WERI-Rb-1 (cell line): ENCODE measurements around the gene IFI27L1.

ENCODE experiments used
- DNase-seq: peaks from one replicate; pipeline ENCODE4 v3.0.0-alpha.2; 2020
- H3K27ac ChIP-seq: fragments of 250-450 bp; sonication (Bioruptor Pico); 2 replicates; pipeline ENCODE4 v1.5.1; 2020; ENCODE audit warnings: mild to moderate bottlenecking, moderate library complexity
- H3K27me3 ChIP-seq: fragments of 250-450 bp; sonication (Bioruptor Pico); 2 replicates; pipeline ENCODE4 v1.5.1; 2021; ENCODE audit warnings: mild to moderate bottlenecking, low read depth, moderate library complexity; ENCODE audit not compliant: insufficient read depth, severe bottlenecking
- H3K36me3 ChIP-seq: fragments of 250-450 bp; sonication (Bioruptor Pico); 2 replicates; pipeline ENCODE4 v1.5.1; 2020; ENCODE audit warnings: mild to moderate bottlenecking, moderate library complexity
- H3K4me3 ChIP-seq: 2 replicates; pipeline ENCODE4 v1.5.1; 2011; ENCODE audit warnings: low read depth, mild to moderate bottlenecking, control low read depth, low read length
- H3K9me3 ChIP-seq: fragments of 250-450 bp; sonication (Bioruptor Pico); 2 replicates; pipeline ENCODE4 v1.5.1; 2021; ENCODE audit warnings: mild to moderate bottlenecking, moderate library complexity; ENCODE audit not compliant: severe bottlenecking
- TF ChIP-seq, protein P1 (sequence below): IDR thresholded peaks from 2 replicates; pipeline ENCODE4 v1.5.1; 2011; ENCODE audit warnings: low read depth, mild to moderate bottlenecking, control low read depth, inconsistent platforms, low read length

The IFI27L1 gene

DNA sequence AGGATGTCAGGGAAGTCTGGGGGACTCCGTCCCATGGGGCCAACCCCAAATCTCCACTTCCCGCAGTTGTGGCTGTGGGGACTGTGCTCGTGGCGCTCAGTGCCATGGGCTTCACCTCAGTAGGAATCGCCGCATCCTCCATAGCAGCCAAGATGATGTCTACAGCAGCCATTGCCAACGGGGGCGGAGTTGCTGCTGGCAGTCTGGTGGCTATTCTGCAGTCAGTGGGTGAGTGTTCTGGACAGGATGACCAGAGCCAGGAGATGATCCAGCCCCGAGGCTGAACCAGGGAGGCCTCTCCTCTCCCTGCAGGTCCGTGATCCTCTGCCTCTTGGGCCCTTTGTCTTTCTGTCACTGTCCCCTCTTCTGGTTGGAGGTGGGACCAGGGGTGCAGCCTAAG lies 20.6 kb downstream of the IFI27L1 start:
- TF ChIP-seq, protein P1, sequence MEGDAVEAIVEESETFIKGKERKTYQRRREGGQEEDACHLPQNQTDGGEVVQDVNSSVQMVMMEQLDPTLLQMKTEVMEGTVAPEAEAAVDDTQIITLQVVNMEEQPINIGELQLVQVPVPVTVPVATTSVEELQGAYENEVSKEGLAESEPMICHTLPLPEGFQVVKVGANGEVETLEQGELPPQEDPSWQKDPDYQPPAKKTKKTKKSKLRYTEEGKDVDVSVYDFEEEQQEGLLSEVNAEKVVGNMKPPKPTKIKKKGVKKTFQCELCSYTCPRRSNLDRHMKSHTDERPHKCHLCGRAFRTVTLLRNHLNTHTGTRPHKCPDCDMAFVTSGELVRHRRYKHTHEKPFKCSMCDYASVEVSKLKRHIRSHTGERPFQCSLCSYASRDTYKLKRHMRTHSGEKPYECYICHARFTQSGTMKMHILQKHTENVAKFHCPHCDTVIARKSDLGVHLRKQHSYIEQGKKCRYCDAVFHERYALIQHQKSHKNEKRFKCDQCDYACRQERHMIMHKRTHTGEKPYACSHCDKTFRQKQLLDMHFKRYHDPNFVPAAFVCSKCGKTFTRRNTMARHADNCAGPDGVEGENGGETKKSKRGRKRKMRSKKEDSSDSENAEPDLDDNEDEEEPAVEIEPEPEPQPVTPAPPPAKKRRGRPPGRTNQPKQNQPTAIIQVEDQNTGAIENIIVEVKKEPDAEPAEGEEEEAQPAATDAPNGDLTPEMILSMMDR = no peak
- Histone ChIP-seq H3K9me3 (no peaks in the 10 kb centered on the region), H3K27ac (no peak overlapping the region), H3K36me3 (no peaks in the 10 kb centered on the region; the same call in 1 of the 2 replicates), H3K4me3 (no peak overlapping the region), H3K27me3 (no peaks in the 10 kb centered on the region)
- no peak for DNase-seq

DNA sequence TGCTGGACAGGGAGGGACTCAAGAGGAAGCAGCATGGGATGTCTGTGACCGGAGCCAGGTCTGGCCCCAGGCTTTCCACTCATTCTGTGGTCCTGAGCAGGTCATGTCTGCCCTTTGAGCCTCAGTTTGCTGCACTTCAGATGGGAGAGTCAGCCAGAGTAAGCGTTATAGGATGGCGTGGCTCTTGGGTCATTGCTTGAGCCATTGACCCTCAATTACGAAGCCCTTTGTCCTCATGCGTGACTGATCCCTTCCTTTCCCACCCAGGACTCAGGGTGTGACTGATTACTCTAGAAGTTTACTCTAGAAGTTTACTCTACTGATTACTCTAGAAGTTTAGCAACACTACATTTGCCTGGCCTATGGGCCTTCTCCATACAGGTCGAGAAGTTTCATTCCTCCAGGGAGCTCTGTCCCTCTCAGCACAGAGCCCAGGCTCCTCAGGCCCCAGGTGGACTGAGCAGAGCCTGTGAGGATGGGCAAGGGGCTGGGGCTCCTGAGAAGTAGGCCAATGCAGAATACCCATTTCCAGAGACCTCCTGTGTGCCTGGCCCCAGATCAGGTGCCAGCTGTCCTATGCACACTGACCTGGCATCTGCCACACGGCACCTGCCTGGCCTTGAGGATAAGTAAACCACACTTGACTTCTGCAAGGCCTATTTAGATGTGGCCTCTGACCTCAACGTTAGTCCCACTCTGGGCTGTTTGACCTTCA lies 21.8 kb downstream of the IFI27L1 start:
- no peak for DNase-seq
- Histone ChIP-seq H3K4me3 (no peak overlapping the region), H3K27me3 (no peaks in the 10 kb centered on the region), H3K27ac (no peak overlapping the region), H3K36me3 (no peaks in the 10 kb centered on the region), H3K9me3 (no peaks in the 10 kb centered on the region)
- TF ChIP-seq, protein P1 = no peak

DNA sequence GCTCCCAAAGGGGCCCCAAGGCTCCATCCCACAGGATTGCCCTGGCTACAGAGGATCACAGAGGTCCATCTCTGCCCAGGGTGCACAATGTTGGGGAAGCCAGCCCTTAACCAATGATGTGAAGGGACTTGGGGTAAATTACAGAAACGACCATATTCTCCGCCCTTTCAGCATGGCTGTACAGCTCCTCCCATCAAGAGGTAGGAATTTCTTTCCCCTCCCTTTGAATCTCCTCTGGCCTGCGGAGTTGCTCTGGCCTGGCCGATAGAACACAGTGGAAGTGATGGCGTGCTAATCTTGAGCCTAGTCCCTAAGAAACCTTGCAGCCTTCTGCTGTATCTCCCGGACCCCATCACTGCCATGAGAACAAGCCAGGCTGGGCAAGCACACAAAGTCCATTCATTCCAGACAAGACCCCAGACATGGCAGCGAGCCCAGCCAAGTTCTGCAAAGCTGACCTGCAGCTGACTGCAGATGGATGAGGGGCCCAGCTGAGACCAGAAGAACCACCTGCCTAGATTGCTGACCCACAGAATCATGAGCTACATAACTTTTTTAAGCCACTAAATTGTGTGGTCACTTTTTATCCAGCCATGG lies 22.5 kb downstream of the IFI27L1 start:
- TF ChIP-seq, protein P1 = no peak
- Histone ChIP-seq H3K27me3 (no peaks in the 10 kb centered on the region), H3K9me3 (no peaks in the 10 kb centered on the region), H3K36me3 (no peaks in the 10 kb centered on the region), H3K4me3 (no peak overlapping the region), H3K27ac (no peak overlapping the region)
- DNase-seq = no peak

DNA sequence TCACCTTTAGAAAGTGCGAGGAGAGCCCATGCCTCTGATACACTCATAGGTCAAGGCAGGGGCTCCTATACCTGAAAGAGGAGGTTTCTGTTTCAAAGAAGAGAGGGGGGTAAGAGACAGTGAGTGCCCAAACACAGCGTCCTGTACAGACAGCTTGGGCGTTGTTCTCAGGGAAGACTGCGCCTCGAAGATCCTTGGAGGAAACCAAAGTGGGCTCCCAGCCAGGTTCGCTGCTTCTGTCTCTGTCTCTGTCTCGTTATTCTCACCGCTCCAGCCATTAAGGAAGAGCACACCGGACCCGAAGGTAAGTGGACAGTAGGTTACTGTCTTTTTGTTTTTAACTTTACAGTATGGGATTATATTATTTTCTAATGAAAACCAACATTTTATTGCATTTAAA lies 23.6 kb downstream of the IFI27L1 start:
- TF ChIP-seq, protein P1 = no peak
- H3K9me3 ChIP-seq = no peaks in the 10 kb centered on the region
- H3K27ac ChIP-seq = no peak overlapping the region
- no peaks in the 10 kb centered on the region for H3K36me3 ChIP-seq
- no peaks in the 10 kb centered on the region for H3K27me3 ChIP-seq
- H3K4me3 ChIP-seq = no peak overlapping the region
- DNase-seq = no peak

DNA sequence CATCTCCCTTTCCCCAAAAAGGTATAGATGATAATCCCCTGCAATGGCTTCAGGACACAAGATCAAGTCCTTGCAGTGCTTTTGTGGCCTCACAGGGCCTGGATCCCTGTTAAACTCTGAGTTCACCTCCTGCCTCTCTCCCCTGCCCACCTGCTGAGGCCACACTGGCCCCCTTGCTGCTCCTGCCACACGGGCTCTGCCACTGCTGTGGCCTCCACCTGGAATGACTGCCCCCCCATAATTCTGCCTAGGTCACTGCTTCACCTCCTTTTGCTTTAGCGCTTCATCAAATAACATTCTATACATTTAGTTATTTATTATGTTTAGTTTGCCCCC lies 28.8 kb downstream of the IFI27L1 start:
- DNase-seq = no peak
- TF ChIP-seq, protein P1 = no peak
- Histone ChIP-seq H3K9me3 (no peaks in the 10 kb centered on the region), H3K36me3 (no peaks in the 10 kb centered on the region), H3K27ac (no peak overlapping the region), H3K27me3 (no peaks in the 10 kb centered on the region), H3K4me3 (no peak overlapping the region)
